Stimulated activated naive CD8-positive, alpha-beta T cell treated with anti-CD3 and anti-CD28 coated beads, Interleukin-15, Interleukin-2, amounts not matched to agents 100 ng/mL and 50 ng/mL, for 24 hours (primary cell): Measurements from ENCODE around the gene KRTAP19-2.
"Not testable (repeated sequence)": the region's sequence is repeated elsewhere in the genome, so short reads cannot be mapped to it uniquely, and the experiment has no call there.

Experiments used
- H3K27ac Mint-ChIP-seq: one replicate; pipeline ENCODE4 v1.8.0; 2021; ENCODE audit warnings: mild to moderate bottlenecking, mixed read lengths
- H3K27me3 Mint-ChIP-seq: one replicate; pipeline ENCODE4 v1.8.0; 2021; ENCODE audit warnings: mixed read lengths
- H3K36me3 Mint-ChIP-seq: one replicate; pipeline ENCODE4 v1.8.0; 2021; ENCODE audit warnings: low read depth, mixed read lengths
- H3K4me1 Mint-ChIP-seq: one replicate; pipeline ENCODE4 v1.8.0; 2021; ENCODE audit warnings: low read depth, mixed read lengths
- H3K4me3 Mint-ChIP-seq: one replicate; pipeline ENCODE4 v1.8.0; 2021; ENCODE audit warnings: mild to moderate bottlenecking, mixed read lengths
- H3K9me3 Mint-ChIP-seq: one replicate; pipeline ENCODE4 v1.8.0; 2021; ENCODE audit warnings: mixed read lengths

The KRTAP19-2 gene, protein sequence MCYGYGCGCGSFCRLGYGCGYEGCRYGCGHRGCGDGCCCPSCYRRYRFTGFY

GRCh38 chr21:30487336-30487735 lies at the start of gene KRTAP19-2:
Gene KRTAP19-2 (minus strand): TSS chr21:30487436. CDS start chr21:30487348, 88 bp downstream.
- Mint-ChIP-seq H3K9me3 (no peaks in the 10 kb centered on the region), H3K4me3 (no peak within 1 kb of the TSS), H3K27ac (no peak within 1 kb of the TSS), H3K4me1 (no peaks in the 10 kb centered on the region), H3K36me3 (no peaks in the 10 kb centered on the region), H3K27me3 (no peaks in the 10 kb centered on the region)

- no peaks in the 10 kb centered on the region for H3K27me3 Mint-ChIP-seq
- no peaks in the 10 kb centered on the region for H3K4me1 Mint-ChIP-seq
- peaks cover 8% of the 10 kb centered on the region for H3K9me3 Mint-ChIP-seq
- no peak overlapping the region for H3K4me3 Mint-ChIP-seq
- H3K36me3 Mint-ChIP-seq = no peaks in the 10 kb centered on the region
- H3K27ac Mint-ChIP-seq = no peak overlapping the region
Observed at GRCh38 chr21:30518876-30519275, 31.6 kb upstream of the KRTAP19-2 start.

DNA sequence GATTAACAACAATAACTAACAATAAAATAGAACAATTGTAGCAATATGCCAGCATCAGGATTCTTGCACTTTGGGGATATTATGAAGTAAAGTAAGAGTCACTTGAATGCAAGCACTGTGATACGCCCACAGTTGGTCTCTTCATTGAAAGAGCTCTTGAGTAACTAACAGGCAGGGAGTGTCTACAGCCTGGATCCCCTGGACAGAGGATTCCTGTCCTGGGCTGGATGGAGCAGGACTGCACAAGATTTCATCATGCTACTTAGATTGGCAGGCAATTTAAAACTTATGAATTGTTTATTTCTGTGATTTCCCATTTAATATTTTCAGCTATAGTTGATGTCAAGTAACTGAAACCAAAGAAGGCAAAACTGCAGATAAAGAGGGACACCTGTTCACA lies 28.4 kb upstream of the KRTAP19-2 start:
- H3K9me3 Mint-ChIP-seq = peaks cover 8% of the 10 kb centered on the region

DNA sequence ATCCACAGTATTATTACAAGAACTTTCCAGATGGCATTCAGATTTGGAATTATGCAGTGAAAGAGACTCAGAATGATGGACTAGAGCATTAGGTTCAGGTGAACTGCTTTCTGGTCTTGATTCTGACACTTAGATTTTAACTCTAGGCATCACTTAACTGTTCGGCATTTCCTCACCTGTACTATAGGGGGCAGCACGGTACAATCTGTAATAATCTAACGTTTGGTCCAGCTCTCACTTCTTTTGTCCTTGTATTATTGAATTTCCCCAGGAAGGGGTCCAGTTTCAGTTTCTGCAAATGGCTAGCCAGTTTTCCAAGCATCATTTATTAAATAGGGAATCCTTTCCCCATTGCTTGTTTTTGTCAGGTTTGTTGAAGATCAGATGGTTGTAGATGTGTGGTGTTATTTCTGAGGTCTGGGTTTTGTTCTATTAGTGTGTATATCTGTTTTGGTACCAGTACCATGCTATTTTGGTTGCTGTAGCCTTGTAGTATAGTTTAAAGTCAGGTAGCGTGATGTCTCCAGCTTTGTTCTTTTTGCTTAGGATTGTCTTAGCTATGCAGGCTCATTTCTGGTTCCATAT lies 18.5 kb upstream of the KRTAP19-2 start:
- H3K9me3 Mint-ChIP-seq, H3K4me1 Mint-ChIP-seq, H3K36me3 Mint-ChIP-seq, H3K27ac Mint-ChIP-seq, H3K4me3 Mint-ChIP-seq, H3K27me3 Mint-ChIP-seq: not testable (repeated sequence)

More for the DNA sequence above, 28.4 kb upstream of the KRTAP19-2 start:
- no peaks in the 10 kb centered on the region for H3K4me1 Mint-ChIP-seq
- no peaks in the 10 kb centered on the region for H3K36me3 Mint-ChIP-seq
- H3K27ac Mint-ChIP-seq = no peak overlapping the region
- H3K27me3 Mint-ChIP-seq = no peaks in the 10 kb centered on the region
- no peak overlapping the region for H3K4me3 Mint-ChIP-seq

DNA sequence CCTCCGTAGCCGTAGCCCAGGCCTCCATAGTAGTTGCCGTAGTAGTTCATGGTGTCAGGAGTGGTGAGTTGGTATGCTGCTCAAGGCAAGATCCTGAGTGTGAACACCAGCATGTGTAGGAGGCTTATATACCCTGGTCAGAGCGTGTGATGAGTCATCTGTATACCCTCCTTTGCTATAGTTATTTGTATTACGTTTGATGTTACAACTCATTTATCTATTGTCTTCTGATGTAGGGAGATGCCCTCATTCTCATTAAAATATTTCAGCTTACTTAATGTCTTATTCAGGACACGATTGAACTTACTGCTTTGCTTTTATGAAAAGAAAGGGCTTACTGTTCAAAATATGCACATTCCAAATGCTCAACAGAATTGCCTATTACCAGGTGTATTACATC lies 14.8 kb upstream of the KRTAP19-2 start, which contains the start of gene KRTAP19-5:
KRTAP19-5 (minus strand) TSS at position 101 of the 400 bp plus-strand sequence; CDS start at position 50, 51 bp downstream.
- no peak within 1 kb of the TSS for H3K27ac Mint-ChIP-seq
- H3K4me3 Mint-ChIP-seq = no peak within 1 kb of the TSS

DNA sequence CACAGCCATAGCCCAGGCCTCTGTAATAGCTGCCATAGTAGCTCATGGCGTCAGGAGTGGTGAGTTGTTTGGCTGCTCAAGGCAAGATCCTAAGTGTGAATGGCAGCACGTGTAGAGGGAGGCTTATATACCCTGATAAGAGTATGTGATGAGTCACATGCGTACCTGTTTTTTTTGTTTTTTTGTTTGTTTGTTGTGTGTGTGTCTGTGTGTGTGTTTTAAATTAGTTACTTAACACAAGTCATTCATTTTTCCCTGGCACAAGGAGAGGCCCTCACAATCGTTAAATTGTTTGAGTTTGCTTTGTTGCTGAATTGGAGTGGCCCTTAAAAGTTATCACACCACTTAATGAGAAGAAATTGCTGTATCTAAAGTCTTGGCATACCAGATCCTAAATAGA lies 9.8 kb upstream of the KRTAP19-2 start, which contains the start of gene KRTAP19-4:
KRTAP19-4 (minus strand) TSS at position 101 of the 400 bp plus-strand sequence; CDS start at position 46, 55 bp downstream.
- no peaks in the 10 kb centered on the region for H3K27me3 Mint-ChIP-seq
- H3K27ac Mint-ChIP-seq = no peak within 1 kb of the TSS
- H3K4me3 Mint-ChIP-seq = no peak within 1 kb of the TSS
- H3K4me1 Mint-ChIP-seq = no peaks in the 10 kb centered on the region
- no peaks in the 10 kb centered on the region for H3K36me3 Mint-ChIP-seq
- H3K9me3 Mint-ChIP-seq = peaks cover 3% of the 10 kb centered on the region

More for the DNA sequence above, 14.8 kb upstream of the KRTAP19-2 start, which contains the start of gene KRTAP19-5:
- Mint-ChIP-seq H3K9me3 (peaks cover 3% of the 10 kb centered on the region), H3K36me3 (no peaks in the 10 kb centered on the region), H3K27me3 (no peaks in the 10 kb centered on the region), H3K4me1 (no peaks in the 10 kb centered on the region)

- H3K4me3 Mint-ChIP-seq = no peak within 1 kb of the TSS
- H3K9me3 Mint-ChIP-seq = no peaks in the 10 kb centered on the region
- H3K27ac Mint-ChIP-seq = no peak within 1 kb of the TSS
- no peaks in the 10 kb centered on the region for H3K27me3 Mint-ChIP-seq
- no peaks in the 10 kb centered on the region for H3K4me1 Mint-ChIP-seq
- no peaks in the 10 kb centered on the region for H3K36me3 Mint-ChIP-seq
Observed at GRCh38 chr21:30491963-30492428, 4.8 kb upstream of the KRTAP19-2 start, which contains the start of gene KRTAP19-3. Gene KRTAP19-3 (minus strand): TSS chr21:30492013. CDS start chr21:30491957, 56 bp downstream.

DNA sequence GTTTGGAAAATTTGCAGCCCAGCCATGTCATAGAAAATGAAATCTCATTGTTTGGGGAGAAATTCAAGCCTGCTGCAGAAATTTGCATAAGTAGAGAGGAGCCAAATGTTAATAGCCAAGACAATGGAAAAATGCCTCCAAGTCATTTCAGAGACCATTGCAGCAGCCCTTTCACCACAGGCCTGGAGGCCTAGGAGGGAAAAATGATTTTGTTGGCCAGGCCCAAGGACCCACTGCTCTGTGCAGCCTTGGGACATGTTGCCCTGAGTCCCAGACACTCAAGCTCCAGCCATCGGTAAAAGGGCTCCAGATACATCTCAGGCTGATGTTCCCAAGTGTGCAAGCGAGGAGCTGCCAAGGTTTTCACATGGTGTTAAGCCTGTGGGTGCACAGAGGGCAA lies 1.1 kb downstream of the KRTAP19-2 start:
- no peak overlapping the region for H3K27ac Mint-ChIP-seq

DNA sequence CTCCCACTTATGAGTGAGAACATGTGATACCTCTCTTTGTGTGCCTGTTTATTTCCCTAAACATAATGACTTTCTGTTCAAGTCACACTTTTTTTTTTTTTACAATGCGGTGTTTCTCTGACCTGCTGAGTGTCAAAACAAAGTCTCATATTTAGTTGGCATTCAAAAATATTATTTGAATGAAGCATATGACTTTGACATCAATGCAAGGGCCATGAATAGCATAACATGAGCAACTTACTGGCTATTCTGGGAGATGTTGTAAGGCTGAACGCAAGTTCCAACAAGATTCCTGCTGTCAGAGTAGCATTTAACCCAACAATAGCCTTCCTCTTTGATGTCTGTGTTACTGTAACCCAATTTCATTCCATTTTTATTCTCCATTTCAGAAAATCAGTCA lies 5.1 kb downstream of the KRTAP19-2 start:
- Mint-ChIP-seq H3K4me1 (no peaks in the 10 kb centered on the region), H3K9me3 (no peaks in the 10 kb centered on the region), H3K27ac (no peak overlapping the region), H3K27me3 (no peaks in the 10 kb centered on the region), H3K36me3 (no peaks in the 10 kb centered on the region), H3K4me3 (no peak overlapping the region)

More for the DNA sequence above, 1.1 kb downstream of the KRTAP19-2 start:
- Mint-ChIP-seq H3K36me3 (no peaks in the 10 kb centered on the region), H3K4me1 (no peaks in the 10 kb centered on the region), H3K4me3 (no peak overlapping the region), H3K9me3 (no peaks in the 10 kb centered on the region), H3K27me3 (no peaks in the 10 kb centered on the region)

DNA sequence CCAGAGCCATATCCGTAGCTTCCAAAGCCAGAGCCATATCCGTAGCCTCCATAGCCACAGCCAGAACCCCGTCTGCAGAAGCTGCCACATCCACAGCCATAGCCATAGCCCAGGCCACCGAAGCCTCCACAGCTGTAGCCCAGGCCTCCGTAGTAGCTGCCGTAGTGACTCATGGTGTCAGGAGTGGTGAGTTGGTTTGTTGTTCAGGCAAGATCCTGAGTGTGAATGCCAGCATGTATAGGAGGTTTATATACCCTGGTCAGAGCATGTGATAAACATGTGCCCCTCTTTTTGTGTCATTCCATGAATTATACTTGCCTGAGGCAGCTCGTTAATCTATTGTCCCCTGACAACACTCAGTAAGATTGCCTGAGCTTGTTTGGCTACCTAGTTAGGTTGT lies 7.1 kb downstream of the KRTAP19-2 start, which contains the start of gene KRTAP19-1:
KRTAP19-1 (minus strand) TSS at position 223 of the 400 bp plus-strand sequence; CDS start at position 173, 50 bp downstream.
- H3K27me3 Mint-ChIP-seq = no peaks in the 10 kb centered on the region
- H3K9me3 Mint-ChIP-seq = no peaks in the 10 kb centered on the region
- no peaks in the 10 kb centered on the region for H3K4me1 Mint-ChIP-seq
- H3K36me3 Mint-ChIP-seq = no peaks in the 10 kb centered on the region
- no peak within 1 kb of the TSS for H3K4me3 Mint-ChIP-seq
- no peak within 1 kb of the TSS for H3K27ac Mint-ChIP-seq

- no peaks in the 10 kb centered on the region for H3K4me1 Mint-ChIP-seq
Observed at GRCh38 chr21:30479259-30479658, 8.0 kb downstream of the KRTAP19-2 start.

DNA sequence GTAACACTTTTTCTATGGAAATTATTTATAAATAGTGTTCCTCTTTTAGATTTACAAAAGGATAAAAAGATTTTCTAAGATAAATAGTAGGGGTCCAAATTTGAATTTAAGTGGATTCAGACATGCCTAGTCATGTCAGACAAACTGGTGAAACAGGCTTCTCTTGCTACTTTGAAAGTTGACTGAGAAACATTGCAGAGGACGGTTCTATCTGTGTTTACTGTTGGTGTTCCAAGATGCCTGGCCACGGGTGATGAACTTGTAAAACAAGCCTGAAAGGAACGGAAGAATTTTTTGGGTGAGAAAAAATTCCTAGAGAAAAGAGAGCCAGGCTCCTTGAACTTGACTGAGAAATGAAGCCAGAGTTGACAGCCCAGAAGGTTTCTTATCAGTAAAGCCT lies 9.2 kb downstream of the KRTAP19-2 start:
- Mint-ChIP-seq H3K4me1 (no peaks in the 10 kb centered on the region), H3K36me3 (no peaks in the 10 kb centered on the region), H3K9me3 (no peaks in the 10 kb centered on the region), H3K27me3 (no peaks in the 10 kb centered on the region), H3K4me3 (no peak overlapping the region), H3K27ac (no peak overlapping the region)

More at GRCh38 chr21:30479259-30479658, 8.0 kb downstream of the KRTAP19-2 start:
- Mint-ChIP-seq H3K36me3 (no peaks in the 10 kb centered on the region), H3K9me3 (no peaks in the 10 kb centered on the region), H3K27ac (no peak overlapping the region), H3K4me3 (no peak overlapping the region), H3K27me3 (no peaks in the 10 kb centered on the region)

DNA sequence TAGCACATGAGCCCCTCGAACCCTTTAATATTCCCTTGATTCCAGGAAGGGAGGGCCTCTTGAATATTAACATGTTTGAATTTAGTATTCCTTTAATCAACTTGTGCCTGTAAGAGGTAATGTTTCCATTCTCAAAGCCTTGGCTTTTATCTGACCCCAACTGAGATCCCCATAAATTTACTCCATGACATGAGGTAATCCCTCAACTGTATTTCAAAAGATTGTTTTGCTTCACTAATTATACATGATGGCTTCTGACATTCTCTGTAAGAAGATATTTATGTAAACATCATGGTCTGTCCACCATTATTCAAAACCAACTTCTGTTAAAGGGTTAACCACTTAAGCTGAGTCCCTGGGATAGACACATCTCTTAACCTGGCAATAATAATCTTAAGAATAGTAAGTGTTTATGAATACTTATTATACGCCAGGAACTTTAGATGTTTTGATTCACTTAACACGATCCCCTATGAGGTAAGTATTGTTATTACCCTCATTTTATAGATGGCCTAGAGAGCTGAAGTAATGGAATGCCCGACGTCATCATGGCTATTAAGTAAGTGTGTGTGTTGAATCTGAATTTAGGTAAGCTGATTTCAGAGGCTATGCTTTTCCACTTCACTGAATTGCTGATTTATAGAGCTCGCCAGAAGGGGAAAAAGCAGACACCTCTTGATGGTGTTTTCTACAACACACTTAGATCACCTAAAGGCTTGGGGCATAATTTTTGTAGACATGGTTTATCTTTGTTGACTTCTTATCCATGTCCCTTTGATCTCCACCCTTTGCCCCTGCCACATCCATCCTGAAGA lies 18.1 kb downstream of the KRTAP19-2 start:
- H3K4me1 Mint-ChIP-seq = no peaks in the 10 kb centered on the region
- H3K4me3 Mint-ChIP-seq = no peak overlapping the region
- H3K27me3 Mint-ChIP-seq = peaks cover 9% of the 10 kb centered on the region
- no peaks in the 10 kb centered on the region for H3K36me3 Mint-ChIP-seq
- peaks cover 3% of the 10 kb centered on the region for H3K9me3 Mint-ChIP-seq
- H3K27ac Mint-ChIP-seq = no peak overlapping the region

DNA sequence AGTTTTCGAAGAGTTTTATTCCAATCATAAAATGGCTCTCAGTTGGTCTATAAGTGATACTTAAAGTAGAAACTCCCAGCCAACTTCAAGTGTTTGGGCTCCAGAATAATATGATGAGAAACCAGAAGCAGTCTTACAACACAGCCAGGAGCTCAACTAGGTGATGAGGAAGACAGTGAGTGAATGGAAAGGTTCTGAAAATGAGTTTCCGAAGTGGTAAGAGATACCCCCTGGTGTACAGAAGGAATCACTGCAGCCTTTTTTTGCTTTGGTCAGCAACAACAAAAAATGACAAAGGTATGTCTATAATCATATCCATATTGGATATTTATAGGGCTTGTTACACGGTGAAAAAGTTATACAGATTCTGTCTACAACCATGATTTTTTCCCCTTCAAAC lies 23.5 kb downstream of the KRTAP19-2 start:
- Mint-ChIP-seq H3K4me3 (no peak overlapping the region), H3K27me3 (peaks cover 9% of the 10 kb centered on the region), H3K9me3 (no peaks in the 10 kb centered on the region), H3K36me3 (no peaks in the 10 kb centered on the region), H3K27ac (no peak overlapping the region), H3K4me1 (no peaks in the 10 kb centered on the region)

DNA sequence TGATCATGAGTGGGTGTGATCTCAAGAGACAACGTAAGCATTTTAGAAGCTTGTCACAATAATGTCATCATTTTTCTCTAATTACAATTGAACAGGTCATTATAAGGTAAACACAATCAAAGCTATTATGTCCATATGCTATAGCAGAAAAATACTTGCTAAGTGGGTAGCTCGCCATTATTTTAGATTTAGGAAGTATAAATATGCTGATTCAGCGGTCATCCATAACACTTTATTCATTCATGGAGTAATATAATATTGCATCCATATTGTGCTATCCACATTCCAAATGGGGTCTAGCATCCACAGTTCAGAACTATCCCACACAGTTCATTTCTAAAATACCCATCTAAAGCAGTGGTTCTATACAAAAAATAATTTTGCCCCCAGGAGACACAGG lies 38.7 kb downstream of the KRTAP19-2 start:
- no peak overlapping the region for H3K27ac Mint-ChIP-seq

More for the DNA sequence above, 38.7 kb downstream of the KRTAP19-2 start:
- Mint-ChIP-seq H3K4me3 (no peak overlapping the region), H3K36me3 (no peaks in the 10 kb centered on the region), H3K27me3 (no peaks in the 10 kb centered on the region), H3K4me1 (no peaks in the 10 kb centered on the region), H3K9me3 (no peaks in the 10 kb centered on the region)
